Stimulated activated CD4-positive, alpha-beta T cell treated with anti-CD3 and anti-CD28 coated beads, Interleukin-12 subunit alpha, Interleukin-12 subunit beta, amount 100 ng/mL, for 48 hours (primary cell): ENCODE data around the gene GMPR2.

ENCODE experiments used
- DNase-seq, 3 donors: peaks; one replicate each; pipeline ENCODE4 v3.0.0-alpha.2; 2020; ENCODE audit warnings: low read depth in 2 of 3, low spot score in 1 of 3

The GMPR2 gene

GRCh38 chr14:24266344-24267244 lies 33.9 kb downstream of the GMPR2 start:
- DNase-seq, result no peak

GRCh38 chr14:24267516-24267915 lies 34.8 kb downstream of the GMPR2 start:
- no peak for DNase-seq

GRCh38 chr14:24268225-24268624 lies 35.5 kb downstream of the GMPR2 start:
- no peak for DNase-seq

- DNase-seq, result no peak
These were observed 36.6 kb downstream of the GMPR2 start for GRCh38 chr14:24269368-24269767.

GRCh38 chr14:24269910-24270536 lies 37.3 kb downstream of the GMPR2 start:
- no peak for DNase-seq

GRCh38 chr14:24270537-24271133 lies 37.9 kb downstream of the GMPR2 start:
- no peak for DNase-seq

- peak; percentile 75 to 81 (median 79) for DNase-seq
These were observed 38.6 kb downstream of the GMPR2 start, which contains the start of gene RABGGTA for GRCh38 chr14:24271134-24271833. Gene RABGGTA (minus strand): TSS chr14:24271597. CDS start chr14:24271115, 482 bp downstream.

GRCh38 chr14:24271834-24272263 lies 39.1 kb downstream of the GMPR2 start:
- peak in 1 of 3 donors; percentile 27 for DNase-seq

GRCh38 chr14:24272467-24272866 lies 39.7 kb downstream of the GMPR2 start:
- no peak for DNase-seq

- DNase-seq, result no peak
These were observed 40.8 kb downstream of the GMPR2 start for GRCh38 chr14:24273422-24273998.

- DNase-seq, result peak; percentile 33 to 58 (median 37)
These were observed 41.4 kb downstream of the GMPR2 start for GRCh38 chr14:24274101-24274543.

- no peak for DNase-seq
These were observed 44.3 kb downstream of the GMPR2 start for GRCh38 chr14:24277071-24277470.

GRCh38 chr14:24277606-24278321 lies 45.0 kb downstream of the GMPR2 start:
- DNase-seq, result no peak

GRCh38 chr14:24278424-24278823 lies 45.7 kb downstream of the GMPR2 start:
- DNase-seq, result no peak

- peak; percentile 26 to 46 (median 37) for DNase-seq
These were observed 46.8 kb downstream of the GMPR2 start for GRCh38 chr14:24279301-24280186.

GRCh38 chr14:24280797-24281460 lies 48.2 kb downstream of the GMPR2 start:
- DNase-seq, result no peak

- no peak for DNase-seq
These were observed 48.9 kb downstream of the GMPR2 start for GRCh38 chr14:24281636-24282035.

- no peak for DNase-seq
These were observed 50.0 kb downstream of the GMPR2 start for GRCh38 chr14:24282736-24283135.
